MM.1S (cell line): ENCODE measurements around the gene CABLES1.
"Not testable (repeated sequence)": the region's sequence is repeated elsewhere in the genome, so short reads cannot be mapped to it uniquely, and the experiment has no call there.

Source experiments
- DNase-seq: peaks from one replicate; pipeline ENCODE4 v3.0.0-alpha.2; 2015
- H2AFZ ChIP-seq: fragments of 300-600 bp; sonication (generic); 2 replicates; pipeline ENCODE4 v1.6.0; 2016; ENCODE audit warnings: antibody characterized with exemption, low read length
- H3F3A ChIP-seq: fragments of 300-600 bp; sonication (generic); 2 replicates; pipeline ENCODE4 v1.6.1; 2016; ENCODE audit warnings: mild to moderate bottlenecking, antibody characterized with exemption, low read length, moderate library complexity, mixed read lengths; ENCODE audit not compliant: insufficient read depth
- H3K27ac ChIP-seq: fragments of 300-600 bp; sonication (generic); 2 replicates; pipeline ENCODE4 v1.5.1; 2016; ENCODE audit warnings: mild to moderate bottlenecking, low read length
- H3K27me3 ChIP-seq: fragments of 300-600 bp; sonication (generic); replicated peaks from 2 replicates; pipeline ENCODE4 v1.6.0; 2016; ENCODE audit warnings: low read length; ENCODE audit not compliant: insufficient read depth
- H3K36me3 ChIP-seq: fragments of 300-600 bp; sonication (generic); replicated peaks from 2 replicates; pipeline ENCODE4 v1.6.1; 2016; ENCODE audit warnings: mild to moderate bottlenecking, low read length, mixed read lengths; ENCODE audit not compliant: insufficient read depth
- H3K4me1 ChIP-seq: fragments of 300-600 bp; sonication (generic); 2 replicates; pipeline ENCODE4 v1.6.1; 2016; ENCODE audit warnings: low read length, mixed read lengths
- H3K4me2 ChIP-seq: fragments of 300-600 bp; sonication (generic); 2 replicates; pipeline ENCODE4 v1.6.0; 2016; ENCODE audit warnings: low read depth, low read length
- H3K4me3 ChIP-seq: fragments of 300-600 bp; sonication (generic); 2 replicates; pipeline ENCODE4 v1.5.1; 2016; ENCODE audit warnings: low read length, mixed read lengths
- H3K79me2 ChIP-seq: fragments of 300-600 bp; sonication (generic); 2 replicates; pipeline ENCODE4 v1.6.1; 2016; ENCODE audit warnings: mixed run types, low read length, mixed read lengths
- H3K9ac ChIP-seq: fragments of 300-600 bp; sonication (generic); 2 replicates; pipeline ENCODE4 v1.6.1; 2016; ENCODE audit warnings: low read length, mixed read lengths
- H3K9me2 ChIP-seq: fragments of 300-600 bp; sonication (generic); replicated peaks from 2 replicates; pipeline ENCODE4 v1.6.1; 2016; ENCODE audit warnings: mild to moderate bottlenecking, low read length, mixed read lengths; ENCODE audit not compliant: insufficient read depth
- H3K9me3 ChIP-seq: fragments of 300-600 bp; sonication (generic); replicated peaks from 2 replicates; pipeline ENCODE4 v1.6.1; 2016; ENCODE audit warnings: mild to moderate bottlenecking, low read length, mixed read lengths; ENCODE audit not compliant: insufficient read depth
- H4K20me1 ChIP-seq: fragments of 300-600 bp; sonication (generic); 2 replicates; pipeline ENCODE4 v1.6.1; 2016; ENCODE audit warnings: mild to moderate bottlenecking, low read length, moderate library complexity, mixed read lengths; ENCODE audit not compliant: insufficient read depth
- CTCF ChIP-seq: fragments of 300-600 bp; sonication (generic); IDR thresholded peaks from 2 replicates; pipeline ENCODE4 v1.5.1; 2016; ENCODE audit warnings: antibody characterized with exemption, low read length, mixed read lengths
- EZH2 ChIP-seq: fragments of 300-600 bp; sonication (generic); optimal IDR thresholded peaks from 2 replicates; pipeline ENCODE3; 2017; ENCODE audit warnings: low read depth, mild to moderate bottlenecking, antibody characterized with exemption, low read length, mixed read lengths
- EZH2phosphoT487 ChIP-seq: fragments of 300-600 bp; sonication (generic); IDR thresholded peaks from 2 replicates; pipeline ENCODE4 v1.6.1; 2018; ENCODE audit warnings: antibody characterized with exemption, low read length

The CABLES1 gene

GRCh38 chr18:23268641-23269040 lies 133.4 kb downstream of the CABLES1 start:
- no peaks in the 10 kb centered on the region for H3K36me3 ChIP-seq
- H3K79me2 ChIP-seq = no peaks in the 10 kb centered on the region
- H3K9me2 ChIP-seq = no peaks in the 10 kb centered on the region
- no peak overlapping the region for H3K4me3 ChIP-seq
- DNase-seq = no peak
- peaks cover 18% of the 10 kb centered on the region for H3K4me1 ChIP-seq
- TF ChIP-seq EZH2phosphoT487 = no peak
- TF ChIP-seq CTCF = no peak
- no peak for TF ChIP-seq EZH2
- no peaks in the 10 kb centered on the region for H4K20me1 ChIP-seq
- no peak overlapping the region for H3K9ac ChIP-seq
- H3K27ac ChIP-seq = no peak overlapping the region
- no peak overlapping the region for H2AFZ ChIP-seq
- H3K4me2 ChIP-seq = no peak overlapping the region
- H3K9me3 ChIP-seq = no peaks in the 10 kb centered on the region
- H3F3A ChIP-seq = peaks cover 9% of the 10 kb centered on the region
- H3K27me3 ChIP-seq = no peaks in the 10 kb centered on the region

- H3K27ac ChIP-seq, H3K4me3 ChIP-seq, H3F3A ChIP-seq, H3K9ac ChIP-seq, DNase-seq, H2AFZ ChIP-seq, H3K9me3 ChIP-seq, H3K36me3 ChIP-seq, H3K27me3 ChIP-seq, H3K9me2 ChIP-seq, H3K4me2 ChIP-seq, H4K20me1 ChIP-seq, H3K79me2 ChIP-seq: not testable (repeated sequence)
- H3K4me1 ChIP-seq = peaks cover 18% of the 10 kb centered on the region
Measured at GRCh38 chr18:23269068-23269467, 133.8 kb downstream of the CABLES1 start.

- H3K9me2 ChIP-seq = no peaks in the 10 kb centered on the region
- no peak overlapping the region for H3K4me3 ChIP-seq
- no peaks in the 10 kb centered on the region for H3K79me2 ChIP-seq
- H3K27ac ChIP-seq = no peak overlapping the region
- peaks cover 18% of the 10 kb centered on the region for H3K4me1 ChIP-seq
- no peak overlapping the region for H3K4me2 ChIP-seq
- TF ChIP-seq CTCF = no peak
- no peak for TF ChIP-seq EZH2
- no peak for TF ChIP-seq EZH2phosphoT487
- DNase-seq = no peak
- no peak overlapping the region for H2AFZ ChIP-seq
- H3K9me3 ChIP-seq = no peaks in the 10 kb centered on the region
- H4K20me1 ChIP-seq = no peaks in the 10 kb centered on the region
- H3F3A ChIP-seq = peaks cover 9% of the 10 kb centered on the region
- H3K9ac ChIP-seq = no peak overlapping the region
- H3K36me3 ChIP-seq = no peaks in the 10 kb centered on the region
- H3K27me3 ChIP-seq = no peaks in the 10 kb centered on the region
Measured at GRCh38 chr18:23269928-23270327, 134.6 kb downstream of the CABLES1 start.

GRCh38 chr18:23270986-23271680 lies 135.8 kb downstream of the CABLES1 start:
- no peak for TF ChIP-seq EZH2phosphoT487
- no peak for TF ChIP-seq EZH2
- no peak for TF ChIP-seq CTCF
- Histone ChIP-seq H3K4me1 (peaks cover 18% of the 10 kb centered on the region), H3K4me2 (no peak overlapping the region), H3K9ac (no peak overlapping the region), H3K9me3 (no peaks in the 10 kb centered on the region), H3K36me3 (no peaks in the 10 kb centered on the region), H3K79me2 (no peaks in the 10 kb centered on the region), H2AFZ (no peak overlapping the region), H3K9me2 (no peaks in the 10 kb centered on the region), H3K27ac (no peak overlapping the region), H3K27me3 (no peaks in the 10 kb centered on the region), H3K4me3 (no peak overlapping the region), H4K20me1 (no peaks in the 10 kb centered on the region), H3F3A (peaks cover 9% of the 10 kb centered on the region)
- no peak for DNase-seq
